Neuron (in vitro differentiated cells): ENCODE data around the gene SNX32.

ENCODE experiments used
- H2AFZ ChIP-seq: one replicate; pipeline ENCODE4 v1.6.1; 2013; ENCODE audit warnings: low read depth, mild to moderate bottlenecking, inconsistent platforms, low read length, moderate library complexity
- H3K27me3 ChIP-seq: one replicate; pipeline ENCODE4 v1.6.1; 2013; ENCODE audit warnings: low read length; ENCODE audit not compliant: insufficient read depth
- H3K36me3 ChIP-seq: one replicate; pipeline ENCODE4 v1.6.1; 2013; ENCODE audit warnings: low read length; ENCODE audit not compliant: insufficient read depth
- H3K4me1 ChIP-seq: one replicate; pipeline ENCODE4 v1.6.1; 2013; ENCODE audit warnings: low read length; ENCODE audit not compliant: insufficient read depth
- H3K4me3 ChIP-seq: 2 replicates; pipeline ENCODE4 v1.5.1; 2013; ENCODE audit warnings: mild to moderate bottlenecking, low read length, moderate library complexity
- H3K9me3 ChIP-seq: one replicate; pipeline ENCODE4 v1.6.1; 2013; ENCODE audit warnings: low read length

The SNX32 gene

DNA sequence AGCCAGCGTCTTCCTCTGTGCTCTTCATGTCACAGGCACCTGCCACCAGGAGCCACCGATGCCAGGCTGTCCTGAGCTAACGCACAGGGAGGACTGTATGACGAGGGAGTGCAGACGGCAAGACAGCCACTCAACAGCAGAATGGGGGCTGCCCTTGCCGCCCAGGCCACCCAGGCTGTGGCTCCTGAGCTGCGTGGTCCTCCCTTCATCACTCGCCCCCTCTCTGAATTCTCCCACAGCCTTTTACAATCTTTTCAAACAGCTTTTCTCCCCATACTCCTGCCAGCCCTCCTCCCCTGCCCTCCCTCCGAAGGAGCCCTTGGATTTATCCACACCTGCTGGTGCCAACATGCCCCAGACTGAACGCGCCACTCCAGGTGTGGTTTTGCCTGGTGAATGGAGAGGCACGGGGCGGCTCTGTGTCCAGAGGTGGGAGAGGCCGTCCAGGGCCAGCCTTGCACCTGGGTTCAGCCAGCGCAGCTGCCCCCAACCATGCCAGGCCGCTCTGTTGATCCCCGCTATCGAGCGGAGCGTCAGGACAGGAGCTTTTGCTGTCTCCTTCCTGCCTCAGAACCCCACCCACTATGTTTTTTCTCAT, 24.9 kb upstream of the SNX32 start:
- H3K9me3 ChIP-seq: no peaks in the 10 kb centered on the region
- H3K4me3 ChIP-seq: no peak overlapping the region
- H3K36me3 ChIP-seq: no peaks in the 10 kb centered on the region
- H3K27me3 ChIP-seq: peaks cover 5% of the 10 kb centered on the region
- no peaks in the 10 kb centered on the region for H3K4me1 ChIP-seq
- no peak overlapping the region for H2AFZ ChIP-seq

GRCh38 chr11:65809496-65809895, 24.3 kb upstream of the SNX32 start:
- H3K4me1 ChIP-seq: no peaks in the 10 kb centered on the region
- no peak overlapping the region for H3K4me3 ChIP-seq
- H3K27me3 ChIP-seq: no peaks in the 10 kb centered on the region
- no peak overlapping the region for H2AFZ ChIP-seq
- no peaks in the 10 kb centered on the region for H3K9me3 ChIP-seq
- H3K36me3 ChIP-seq: no peaks in the 10 kb centered on the region

- Histone ChIP-seq H3K27me3 (no peaks in the 10 kb centered on the region), H2AFZ (no peak overlapping the region), H3K9me3 (no peaks in the 10 kb centered on the region), H3K4me1 (no peaks in the 10 kb centered on the region), H3K36me3 (no peaks in the 10 kb centered on the region), H3K4me3 (no peak overlapping the region)
These were observed 23.5 kb upstream of the SNX32 start for GRCh38 chr11:65810046-65810868.

DNA sequence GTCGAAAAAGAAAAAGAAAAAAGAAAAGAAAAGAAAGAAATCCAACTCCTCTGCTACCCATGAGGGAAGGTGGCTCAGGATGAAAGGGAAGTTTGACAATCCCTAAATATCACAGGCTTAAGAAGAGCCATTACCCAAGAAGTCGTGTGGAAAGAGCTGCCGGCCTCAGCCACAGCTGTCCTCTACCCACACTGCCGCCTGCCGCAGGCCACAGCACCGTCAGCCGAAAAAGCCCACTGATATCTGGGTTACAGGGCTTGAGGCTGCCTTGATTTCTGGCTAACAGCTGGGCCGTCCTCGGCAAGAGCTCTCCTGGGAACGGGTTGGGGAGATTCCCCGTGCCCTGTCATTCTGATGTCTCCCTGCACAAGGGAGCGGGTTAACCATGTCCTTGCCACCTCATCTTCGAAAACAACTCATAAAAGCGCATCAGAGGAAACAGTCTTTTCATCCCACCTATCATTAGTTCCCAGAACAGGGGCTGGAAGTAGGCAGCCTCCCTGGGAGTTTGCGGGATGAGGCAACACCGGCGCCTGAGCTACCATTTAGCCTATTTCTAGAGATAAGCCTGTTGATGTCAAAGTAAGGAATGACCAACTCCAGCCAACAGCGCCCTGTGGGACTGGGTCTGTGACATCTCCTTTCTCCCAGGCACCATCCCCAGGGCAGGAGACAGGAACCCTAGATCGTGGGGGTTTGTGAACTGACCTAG, 21.8 kb upstream of the SNX32 start:
- no peaks in the 10 kb centered on the region for H3K9me3 ChIP-seq
- no peaks in the 10 kb centered on the region for H3K4me1 ChIP-seq
- H2AFZ ChIP-seq: no peak overlapping the region
- no peaks in the 10 kb centered on the region for H3K36me3 ChIP-seq
- no peak overlapping the region for H3K4me3 ChIP-seq
- no peaks in the 10 kb centered on the region for H3K27me3 ChIP-seq

- H3K9me3 ChIP-seq: no peaks in the 10 kb centered on the region
- H2AFZ ChIP-seq: no peak overlapping the region
- no peaks in the 10 kb centered on the region for H3K36me3 ChIP-seq
- no peaks in the 10 kb centered on the region for H3K27me3 ChIP-seq
- H3K4me3 ChIP-seq: no peak overlapping the region
- H3K4me1 ChIP-seq: peaks cover 3% of the 10 kb centered on the region
These were observed 19.4 kb upstream of the SNX32 start for GRCh38 chr11:65814131-65814985.

DNA sequence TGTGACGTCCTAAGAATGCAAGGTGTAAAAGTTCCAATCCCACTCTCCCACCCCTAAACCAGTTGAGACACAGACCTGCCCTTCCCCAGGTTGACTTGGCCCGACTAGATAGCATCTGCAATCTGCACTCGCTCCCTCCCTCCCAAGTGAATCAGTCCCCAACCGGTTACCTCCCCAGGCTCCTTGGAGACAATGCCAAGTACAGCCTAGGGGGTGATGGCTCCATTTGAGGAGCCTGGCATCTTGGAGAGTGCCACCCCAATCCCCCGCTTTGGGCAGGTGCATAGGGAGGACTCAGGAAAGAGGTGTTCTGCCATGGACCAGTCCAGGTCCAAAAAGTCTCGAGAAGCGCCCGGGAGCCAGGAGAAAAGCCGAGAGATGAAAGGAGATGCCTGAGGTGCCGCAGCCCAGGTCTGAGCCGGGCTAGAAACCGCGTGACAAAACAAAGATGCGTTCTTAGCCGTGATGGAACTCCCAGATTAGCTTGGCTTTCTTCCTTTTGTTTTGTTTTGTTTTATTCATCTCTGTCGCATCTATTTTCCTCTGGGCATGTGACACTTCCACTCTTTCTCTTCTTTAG, 18.7 kb upstream of the SNX32 start:
- Histone ChIP-seq H3K27me3 (no peaks in the 10 kb centered on the region), H3K4me1 (peaks cover 3% of the 10 kb centered on the region), H2AFZ (no peak overlapping the region), H3K9me3 (no peaks in the 10 kb centered on the region), H3K36me3 (no peaks in the 10 kb centered on the region), H3K4me3 (no peak overlapping the region)

DNA sequence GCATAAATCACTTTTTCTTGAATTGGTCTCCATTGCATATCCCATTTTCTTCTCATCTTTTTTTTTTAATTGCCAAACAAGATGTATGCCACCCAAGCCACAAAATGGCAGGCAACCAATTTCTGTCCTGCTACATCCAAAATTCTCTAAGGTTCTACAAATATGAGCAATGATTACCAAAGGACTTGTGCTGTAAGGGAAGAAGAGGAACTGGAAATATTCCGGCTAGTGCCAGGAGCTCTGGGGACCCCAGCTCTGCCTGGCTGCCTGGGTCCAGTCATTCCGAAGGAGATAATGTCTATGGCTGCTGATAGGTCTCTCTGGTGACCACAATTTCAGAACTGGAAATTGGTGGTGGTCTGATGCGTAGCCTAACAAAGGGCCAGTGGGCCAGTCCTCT, 17.1 kb upstream of the SNX32 start:
- no peaks in the 10 kb centered on the region for H3K9me3 ChIP-seq
- H3K4me3 ChIP-seq: no peak overlapping the region
- H3K27me3 ChIP-seq: no peaks in the 10 kb centered on the region
- H2AFZ ChIP-seq: no peak overlapping the region
- H3K36me3 ChIP-seq: no peaks in the 10 kb centered on the region
- H3K4me1 ChIP-seq: peaks cover 3% of the 10 kb centered on the region

DNA sequence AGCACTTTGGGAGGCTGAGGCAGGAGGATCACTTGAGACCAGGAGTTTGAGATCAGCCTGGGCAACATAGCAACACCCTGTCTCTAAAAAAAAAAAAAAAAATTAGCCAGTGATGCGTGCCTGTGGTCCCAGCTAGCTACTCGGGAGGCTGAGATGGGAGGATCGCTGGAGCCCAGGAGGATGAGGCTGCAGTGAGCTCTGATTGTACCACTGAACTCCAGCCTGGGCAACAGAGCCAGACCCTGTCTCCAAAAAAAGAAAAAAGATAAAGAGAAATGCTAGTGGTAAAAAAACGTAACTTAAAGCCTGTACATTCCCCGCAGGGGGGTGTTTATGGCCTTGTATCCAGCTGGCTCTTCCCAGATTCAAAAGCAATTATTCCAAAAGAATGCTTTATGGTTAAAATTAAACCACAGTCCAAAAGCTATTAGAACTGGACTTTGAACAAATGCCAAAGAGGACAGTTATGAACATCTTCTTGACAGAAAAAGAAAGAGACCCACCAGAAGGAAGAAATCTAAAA, 16.4 kb upstream of the SNX32 start:
- no peaks in the 10 kb centered on the region for H3K27me3 ChIP-seq
- no peaks in the 10 kb centered on the region for H3K36me3 ChIP-seq
- H3K4me3 ChIP-seq: peak overlapping the region; percentile 86
- H3K4me1 ChIP-seq: peaks cover 3% of the 10 kb centered on the region
- H2AFZ ChIP-seq: peak overlapping the region; percentile 98
- H3K9me3 ChIP-seq: no peaks in the 10 kb centered on the region

GRCh38 chr11:65817835-65818680, 15.7 kb upstream of the SNX32 start:
- Histone ChIP-seq H2AFZ (peak overlapping the region; percentile 98), H3K36me3 (no peaks in the 10 kb centered on the region), H3K9me3 (no peaks in the 10 kb centered on the region), H3K4me1 (peaks cover 3% of the 10 kb centered on the region), H3K4me3 (peak overlapping the region; percentile 86), H3K27me3 (no peaks in the 10 kb centered on the region)

DNA sequence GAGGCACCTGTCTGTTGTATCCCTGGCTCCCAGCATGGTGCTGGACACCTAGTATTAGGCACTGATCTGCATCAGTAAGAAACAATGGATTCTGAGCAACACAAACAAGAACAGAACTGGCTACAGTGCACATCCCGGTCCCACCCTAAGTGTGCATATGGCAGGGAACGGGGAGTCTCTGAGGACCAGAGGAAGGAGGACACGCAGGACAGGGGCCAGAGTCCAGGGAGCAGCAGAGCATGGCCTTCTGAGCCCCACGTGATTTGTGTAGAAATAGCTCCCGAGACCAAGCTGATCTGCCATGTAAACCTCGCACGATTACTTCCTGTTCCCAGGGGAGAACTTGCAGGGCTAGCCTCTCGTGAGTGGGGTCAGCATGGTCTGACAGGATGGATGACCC, 12.7 kb upstream of the SNX32 start:
- H3K4me1 ChIP-seq: peaks cover 3% of the 10 kb centered on the region
- no peaks in the 10 kb centered on the region for H3K36me3 ChIP-seq
- H3K9me3 ChIP-seq: no peaks in the 10 kb centered on the region
- H3K4me3 ChIP-seq: no peak overlapping the region
- H2AFZ ChIP-seq: no peak overlapping the region
- H3K27me3 ChIP-seq: no peaks in the 10 kb centered on the region

- no peaks in the 10 kb centered on the region for H3K36me3 ChIP-seq
These were observed 10.8 kb upstream of the SNX32 start for GRCh38 chr11:65822776-65823528.

More at GRCh38 chr11:65822776-65823528, 10.8 kb upstream of the SNX32 start:
- Histone ChIP-seq H3K4me1 (no peaks in the 10 kb centered on the region), H3K4me3 (no peak overlapping the region), H2AFZ (no peak overlapping the region), H3K27me3 (no peaks in the 10 kb centered on the region), H3K9me3 (no peaks in the 10 kb centered on the region)
